ENCODE data around the gene CYB5D1.

The CYB5D1 gene

GRCh38 chr17:7814969-7815368 is 42.8 kb upstream of the CYB5D1 start:
- Histone ChIP-seq H2BK5ac (ENCODE audit: low read depth, low read length, poor library complexity) (no peak overlapping the region), H3K4me3 (ENCODE audit: low read depth, low read length) (no peak overlapping the region), H3K9me3 (ENCODE audit: insufficient read depth, low read depth, low read length) (peaks cover 5% of the 10 kb centered on the region), H3K23ac (ENCODE audit: low read length) (no peak overlapping the region), H3K36me3 (ENCODE audit: control insufficient read depth in 1 of 2, insufficient read depth in 2 of 2, low read length in 2 of 2) (no peaks in the 10 kb centered on the region), H4K8ac (ENCODE audit: low read depth, low read length) (no peak overlapping the region), H4K12ac (ENCODE audit: low read depth, low read length) (no peak overlapping the region), H3K79me2 (ENCODE audit: control insufficient read depth, insufficient read depth, low read length, poor library complexity) (no peaks in the 10 kb centered on the region), H4K91ac (ENCODE audit: low read depth, low read length) (no peak overlapping the region), H3K27ac (ENCODE audit: low read depth, low read length) (no peak overlapping the region), H3K79me1 (ENCODE audit: low read length) (no peaks in the 10 kb centered on the region), H3K4me1 (ENCODE audit: control insufficient read depth in 1 of 2, insufficient read depth in 2 of 2, low read length in 2 of 2) (peaks cover 3 to 4% of the 10 kb centered on the region in 2 experiments), H3K14ac (ENCODE audit: low read length) (no peak overlapping the region), H3K4ac (ENCODE audit: low read depth, low read length) (no peak overlapping the region), H3K18ac (ENCODE audit: low read length) (no peak overlapping the region), H3K9ac (ENCODE audit: low read length) (no peak overlapping the region), H2BK12ac (ENCODE audit: low read length) (no peak overlapping the region), H3K4me2 (ENCODE audit: low read length) (no peak overlapping the region), H3K27me3 (ENCODE audit: insufficient read depth, low read length) (no peaks in the 10 kb centered on the region), H2BK120ac (ENCODE audit: insufficient read depth, low read length, poor library complexity) (no peak overlapping the region), H2AK5ac (ENCODE audit: low read length) (no peak overlapping the region), H2AFZ (ENCODE audit: insufficient read depth, low read length, poor library complexity) (no peak overlapping the region)
- DNase-seq, result no peak
- no CpG with 5 or more reads among the region's 5 CpGs for WGBS (ENCODE audit: extremely low coverage, insufficient coverage, insufficient read length)

GRCh38 chr17:7816926-7817642 is 40.7 kb upstream of the CYB5D1 start:
- H2AFZ ChIP-seq (ENCODE audit: insufficient read depth, low read length, poor library complexity), result no peak overlapping the region
- DNase-seq, result no peak
- H3K23ac ChIP-seq (ENCODE audit: low read length), result no peak overlapping the region
- H3K18ac ChIP-seq (ENCODE audit: low read length), result no peak overlapping the region
- no peak overlapping the region for H4K91ac ChIP-seq (ENCODE audit: low read depth, low read length)
- H4K8ac ChIP-seq (ENCODE audit: low read depth, low read length), result no peak overlapping the region
- peaks cover 3 to 4% of the 10 kb centered on the region in 2 experiments for H3K4me1 ChIP-seq (ENCODE audit: control insufficient read depth in 1 of 2, insufficient read depth in 2 of 2, low read length in 2 of 2)
- H2BK120ac ChIP-seq (ENCODE audit: insufficient read depth, low read length, poor library complexity), result no peak overlapping the region
- no peaks in the 10 kb centered on the region for H3K79me2 ChIP-seq (ENCODE audit: control insufficient read depth, insufficient read depth, low read length, poor library complexity)
- H3K14ac ChIP-seq (ENCODE audit: low read length), result no peak overlapping the region
- H3K27me3 ChIP-seq (ENCODE audit: insufficient read depth, low read length), result no peaks in the 10 kb centered on the region
- no peak overlapping the region for H3K4ac ChIP-seq (ENCODE audit: low read depth, low read length)
- H3K9ac ChIP-seq (ENCODE audit: low read length), result no peak overlapping the region
- H3K4me3 ChIP-seq (ENCODE audit: low read depth, low read length), result no peak overlapping the region
- H2BK12ac ChIP-seq (ENCODE audit: low read length), result no peak overlapping the region
- no peak overlapping the region for H3K27ac ChIP-seq (ENCODE audit: low read depth, low read length)
- H4K12ac ChIP-seq (ENCODE audit: low read depth, low read length), result no peak overlapping the region
- no peak overlapping the region for H2AK5ac ChIP-seq (ENCODE audit: low read length)
- peaks cover 5% of the 10 kb centered on the region for H3K9me3 ChIP-seq (ENCODE audit: insufficient read depth, low read depth, low read length)
- H3K36me3 ChIP-seq (ENCODE audit: control insufficient read depth in 1 of 2, insufficient read depth in 2 of 2, low read length in 2 of 2), result no peaks in the 10 kb centered on the region
- H3K4me2 ChIP-seq (ENCODE audit: low read length), result no peak overlapping the region
- H2BK5ac ChIP-seq (ENCODE audit: low read depth, low read length, poor library complexity), result no peak overlapping the region
- WGBS (ENCODE audit: extremely low coverage, insufficient coverage, insufficient read length), result no CpG with 5 or more reads among the region's 10 CpGs
- H3K79me1 ChIP-seq (ENCODE audit: low read length), result no peaks in the 10 kb centered on the region

GRCh38 chr17:7817643-7817964 is 40.2 kb upstream of the CYB5D1 start:
- no peak overlapping the region for H2AFZ ChIP-seq (ENCODE audit: insufficient read depth, low read length, poor library complexity)
- DNase-seq, result no peak
- no peak overlapping the region for H3K27ac ChIP-seq (ENCODE audit: low read depth, low read length)
- no peak overlapping the region for H4K12ac ChIP-seq (ENCODE audit: low read depth, low read length)
- H3K9me3 ChIP-seq (ENCODE audit: insufficient read depth, low read depth, low read length), result peaks cover 5% of the 10 kb centered on the region
- no peak overlapping the region for H3K14ac ChIP-seq (ENCODE audit: low read length)
- no peak overlapping the region for H3K4me2 ChIP-seq (ENCODE audit: low read length)
- no peak overlapping the region for H3K9ac ChIP-seq (ENCODE audit: low read length)
- H3K18ac ChIP-seq (ENCODE audit: low read length), result no peak overlapping the region
- H2AK5ac ChIP-seq (ENCODE audit: low read length), result no peak overlapping the region
- H2BK5ac ChIP-seq (ENCODE audit: low read depth, low read length, poor library complexity), result no peak overlapping the region
- no peaks in the 10 kb centered on the region for H3K79me1 ChIP-seq (ENCODE audit: low read length)
- no peak overlapping the region for H2BK120ac ChIP-seq (ENCODE audit: insufficient read depth, low read length, poor library complexity)
- WGBS (ENCODE audit: extremely low coverage, insufficient coverage, insufficient read length), result no CpG with 5 or more reads among the region's 9 CpGs
- H4K91ac ChIP-seq (ENCODE audit: low read depth, low read length), result no peak overlapping the region
- H3K79me2 ChIP-seq (ENCODE audit: control insufficient read depth, insufficient read depth, low read length, poor library complexity), result no peaks in the 10 kb centered on the region
- no peak overlapping the region for H2BK12ac ChIP-seq (ENCODE audit: low read length)
- H3K4me1 ChIP-seq (ENCODE audit: control insufficient read depth in 1 of 2, insufficient read depth in 2 of 2, low read length in 2 of 2), result peaks cover 3 to 4% of the 10 kb centered on the region in 2 experiments
- H3K23ac ChIP-seq (ENCODE audit: low read length), result no peak overlapping the region
- H3K4ac ChIP-seq (ENCODE audit: low read depth, low read length), result no peak overlapping the region
- H3K4me3 ChIP-seq (ENCODE audit: low read depth, low read length), result no peak overlapping the region
- no peaks in the 10 kb centered on the region for H3K27me3 ChIP-seq (ENCODE audit: insufficient read depth, low read length)
- no peak overlapping the region for H4K8ac ChIP-seq (ENCODE audit: low read depth, low read length)
- H3K36me3 ChIP-seq (ENCODE audit: control insufficient read depth in 1 of 2, insufficient read depth in 2 of 2, low read length in 2 of 2), result no peaks in the 10 kb centered on the region

GRCh38 chr17:7818026-7818425 is 39.8 kb upstream of the CYB5D1 start:
- no peaks in the 10 kb centered on the region for H3K27me3 ChIP-seq (ENCODE audit: insufficient read depth, low read length)
- no peak overlapping the region for H4K91ac ChIP-seq (ENCODE audit: low read depth, low read length)
- H2BK5ac ChIP-seq (ENCODE audit: low read depth, low read length, poor library complexity), result no peak overlapping the region
- H4K12ac ChIP-seq (ENCODE audit: low read depth, low read length), result no peak overlapping the region
- no peak overlapping the region for H2AK5ac ChIP-seq (ENCODE audit: low read length)
- WGBS (ENCODE audit: extremely low coverage, insufficient coverage, insufficient read length), result no CpG with 5 or more reads among the region's 10 CpGs
- no peak overlapping the region for H3K4me2 ChIP-seq (ENCODE audit: low read length)
- H3K4me3 ChIP-seq (ENCODE audit: low read depth, low read length), result no peak overlapping the region
- H2BK120ac ChIP-seq (ENCODE audit: insufficient read depth, low read length, poor library complexity), result no peak overlapping the region
- no peak overlapping the region for H3K27ac ChIP-seq (ENCODE audit: low read depth, low read length)
- no peak overlapping the region for H3K14ac ChIP-seq (ENCODE audit: low read length)
- H3K23ac ChIP-seq (ENCODE audit: low read length), result no peak overlapping the region
- no peaks in the 10 kb centered on the region for H3K36me3 ChIP-seq (ENCODE audit: control insufficient read depth in 1 of 2, insufficient read depth in 2 of 2, low read length in 2 of 2)
- DNase-seq, result no peak
- no peaks in the 10 kb centered on the region for H3K79me2 ChIP-seq (ENCODE audit: control insufficient read depth, insufficient read depth, low read length, poor library complexity)
- no peak overlapping the region for H2AFZ ChIP-seq (ENCODE audit: insufficient read depth, low read length, poor library complexity)
- no peak overlapping the region for H2BK12ac ChIP-seq (ENCODE audit: low read length)
- H3K18ac ChIP-seq (ENCODE audit: low read length), result no peak overlapping the region
- no peaks in the 10 kb centered on the region for H3K79me1 ChIP-seq (ENCODE audit: low read length)
- H3K4ac ChIP-seq (ENCODE audit: low read depth, low read length), result no peak overlapping the region
- no peak overlapping the region for H3K9ac ChIP-seq (ENCODE audit: low read length)
- no peak overlapping the region for H4K8ac ChIP-seq (ENCODE audit: low read depth, low read length)
- peaks cover 5% of the 10 kb centered on the region for H3K9me3 ChIP-seq (ENCODE audit: insufficient read depth, low read depth, low read length)
- peaks cover 3 to 4% of the 10 kb centered on the region in 2 experiments for H3K4me1 ChIP-seq (ENCODE audit: control insufficient read depth in 1 of 2, insufficient read depth in 2 of 2, low read length in 2 of 2)

Measured in trophoblast cell (in vitro differentiated cells and primary cell).